Smooth muscle cell of trachea (primary cell): Measurements from ENCODE around the gene OR12D3. TPM values are rescaled to one million over a fixed set of nuclear protein-coding genes. Genes with fewer than 3 reads are reported as not detected.

Experiments
- total RNA-seq: library from RNA; depleted of rRNA; stranded (reverse); fragments of >200 nt; gene quantifications from 2 replicates; pipeline ENCODE4 v1.2.1, GENCODE V29; 2014

Gene OR12D3, protein sequence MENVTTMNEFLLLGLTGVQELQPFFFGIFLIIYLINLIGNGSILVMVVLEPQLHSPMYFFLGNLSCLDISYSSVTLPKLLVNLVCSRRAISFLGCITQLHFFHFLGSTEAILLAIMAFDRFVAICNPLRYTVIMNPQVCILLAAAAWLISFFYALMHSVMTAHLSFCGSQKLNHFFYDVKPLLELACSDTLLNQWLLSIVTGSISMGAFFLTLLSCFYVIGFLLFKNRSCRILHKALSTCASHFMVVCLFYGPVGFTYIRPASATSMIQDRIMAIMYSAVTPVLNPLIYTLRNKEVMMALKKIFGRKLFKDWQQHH
- total RNA-seq: not detected in 2 replicates

DNA sequence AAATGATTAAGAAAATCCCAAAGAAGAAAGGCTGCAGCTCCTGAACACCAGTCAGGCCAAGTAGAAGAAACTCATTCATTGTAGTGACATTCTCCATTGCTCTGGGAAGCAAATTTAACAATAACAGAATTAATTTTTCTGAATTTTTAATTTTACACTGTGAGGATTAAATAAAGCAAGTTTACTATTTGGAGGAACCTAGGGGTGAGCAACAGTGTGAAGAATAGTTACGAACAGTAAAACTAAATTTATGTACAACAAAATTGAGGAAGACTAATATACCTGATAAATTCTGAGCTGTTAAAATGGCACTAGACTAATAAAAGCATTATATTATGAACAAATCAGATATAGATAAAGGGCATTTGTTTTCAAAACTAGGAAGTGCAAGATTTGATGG lies at the start of gene OR12D3:
Gene OR12D3, minus strand, starts transcription at position 101 of the 400 bp plus-strand sequence. Its CDS starts 4 bp downstream, at position 97.

DNA sequence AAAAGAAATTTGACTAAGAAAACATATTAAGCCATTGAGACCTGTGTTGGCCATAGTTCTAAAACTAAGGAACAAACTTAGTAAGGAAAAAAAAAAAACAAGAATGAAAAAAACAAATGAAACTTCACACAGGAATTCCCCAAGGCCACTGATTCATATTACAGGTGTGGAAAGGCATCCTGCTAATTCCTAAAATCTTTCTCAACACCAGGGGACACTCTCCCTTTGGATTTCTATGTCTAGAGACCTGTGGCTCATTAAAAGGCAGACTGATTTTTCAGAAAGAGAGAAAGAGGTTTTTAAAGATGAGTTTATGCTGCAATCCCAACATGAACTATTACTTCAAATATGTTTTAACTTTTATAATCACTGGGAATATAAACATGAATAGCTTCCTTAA lies 39.5 kb upstream of the OR12D3 start, which contains the start of gene OR12D1:
Gene OR12D1, plus strand, starts transcription at position 341 of the 400 bp plus-strand sequence.

DNA sequence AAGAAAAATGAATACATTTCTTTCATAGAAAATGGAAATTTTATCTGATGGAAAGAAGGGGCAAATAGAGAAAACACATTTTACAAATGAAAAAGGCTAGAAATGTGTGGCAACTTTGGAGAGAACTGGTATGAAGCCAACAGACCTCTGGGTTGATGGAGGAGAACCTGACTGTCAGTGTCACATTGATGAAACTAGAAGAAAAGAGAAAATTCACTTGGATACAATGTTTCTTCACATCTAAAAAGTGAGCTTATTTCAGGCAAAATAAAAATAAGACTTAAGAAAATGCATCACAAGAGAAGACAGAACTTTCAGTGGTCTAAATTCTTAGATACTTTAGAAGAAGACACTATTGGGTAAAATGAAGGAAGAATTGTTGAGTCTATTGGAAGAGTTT lies 20.2 kb upstream of the OR12D3 start, which contains the start of gene OR12D2:
Gene OR12D2, plus strand, starts transcription at position 301 of the 400 bp plus-strand sequence. CDS start 1,069 bp downstream, outside the sequence.

DNA sequence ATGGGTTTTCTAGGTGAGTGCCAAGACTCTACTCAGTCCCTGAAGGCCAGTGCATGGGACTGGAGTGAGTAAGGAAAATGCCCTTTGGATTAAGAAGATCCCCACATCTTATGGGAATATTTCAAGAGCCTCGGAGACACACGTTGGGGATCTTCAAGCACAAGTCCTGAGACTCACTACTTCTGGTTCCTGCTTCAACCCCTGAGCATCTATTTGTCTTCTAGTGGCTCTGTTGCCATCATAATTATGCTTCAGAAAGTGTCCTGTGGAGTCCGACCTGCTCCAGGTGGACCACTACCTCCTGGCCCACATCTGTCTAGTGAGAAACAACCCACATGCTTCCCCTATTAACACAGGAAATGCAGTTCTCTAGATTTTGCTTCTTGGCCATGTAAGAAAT lies 6.3 kb downstream of the OR12D3 start, which contains the start of gene OR5V1:
Gene OR5V1, minus strand, starts transcription at position 101 of the 400 bp plus-strand sequence. CDS start 12,670 bp downstream, outside the sequence.

Other genes starting within 250 kb of the OR12D3 start
- not detected in 2 replicates for gene OR2J2, start 204.4 kb downstream of the OR12D3 start, total RNA-seq
- not detected in 2 replicates for gene OR14J1, start 73.6 kb downstream of the OR12D3 start, total RNA-seq
- not detected in 2 replicates for gene OR5V1, start 6.4 kb downstream of the OR12D3 start, total RNA-seq
- gene OR12D2, start 20.3 kb upstream of the OR12D3 start, total RNA-seq: not detected in 2 replicates
- gene OR12D1, start 39.6 kb upstream of the OR12D3 start, total RNA-seq: not detected in 2 replicates
- gene OR10C1, start 64.0 kb upstream of the OR12D3 start, total RNA-seq: not detected in 2 replicates
- gene OR11A1, start 81.8 kb upstream of the OR12D3 start, total RNA-seq: not detected in 2 replicates
- not detected in 2 replicates for gene OR2H1, start 81.9 kb upstream of the OR12D3 start, total RNA-seq
- gene MAS1L, start 112.7 kb upstream of the OR12D3 start, total RNA-seq: not detected in 2 replicates
- gene UBD, start 184.4 kb upstream of the OR12D3 start, total RNA-seq: 0.66 TPM in 1 of 2 replicates, not detected in the other
- not detected in 2 replicates for gene OR2H2, start 209.8 kb upstream of the OR12D3 start, total RNA-seq